GM18873 (cell line): Measurements from ENCODE around the gene SYCE3.

Experiments used
- ATAC-seq: cut with Tn5 transposase; IDR thresholded peaks from one replicate; pipeline ENCODE4 v1.9.1; 2021; ENCODE audit warnings: mild to moderate bottlenecking, moderate library complexity, moderate number of reproducible peaks; ENCODE audit not compliant: unreplicated experiment, low FRiP score

The SYCE3 gene

GRCh38 chr22:50600967-50601668, 38.4 kb upstream of the SYCE3 start:
- ATAC-seq, result no peak

GRCh38 chr22:50600538-50600937, 37.8 kb upstream of the SYCE3 start, which contains the start of gene MAPK8IP2:
Gene MAPK8IP2, plus strand, starts transcription at chr22:50600793. Its CDS starts 26 bp downstream, at chr22:50600819.
- ATAC-seq, result no peak

GRCh38 chr22:50599816-50600455, 37.2 kb upstream of the SYCE3 start:
- ATAC-seq, result no peak

- ATAC-seq, result no peak
Measured at GRCh38 chr22:50597097-50597496, 34.4 kb upstream of the SYCE3 start.

- ATAC-seq, result no peak
Measured at GRCh38 chr22:50595189-50595588, 32.5 kb upstream of the SYCE3 start.

GRCh38 chr22:50587407-50587806, 24.7 kb upstream of the SYCE3 start:
- ATAC-seq, result no peak

GRCh38 chr22:50586416-50586815, 23.7 kb upstream of the SYCE3 start:
- ATAC-seq, result no peak

- no peak for ATAC-seq
Measured at GRCh38 chr22:50585781-50586180, 23.1 kb upstream of the SYCE3 start.

- no peak for ATAC-seq
Measured at GRCh38 chr22:50585238-50585637, 22.5 kb upstream of the SYCE3 start.

GRCh38 chr22:50584106-50585096, 21.7 kb upstream of the SYCE3 start:
- ATAC-seq, result no peak

GRCh38 chr22:50583294-50583861, 20.7 kb upstream of the SYCE3 start:
- peak; percentile 16 for ATAC-seq

- peak; percentile 82 for ATAC-seq
Measured at GRCh38 chr22:50582493-50583293, 20.0 kb upstream of the SYCE3 start, which contains the start of gene CHKB. Gene CHKB, minus strand, starts transcription at chr22:50582849. Its CDS starts 68 bp downstream, at chr22:50582781.

- no peak for ATAC-seq
Measured at GRCh38 chr22:50581950-50582492, 19.3 kb upstream of the SYCE3 start.

GRCh38 chr22:50581031-50581949, 18.6 kb upstream of the SYCE3 start:
- no peak for ATAC-seq

- no peak for ATAC-seq
Measured at GRCh38 chr22:50579752-50580151, 17.0 kb upstream of the SYCE3 start.

- ATAC-seq, result no peak
Measured at GRCh38 chr22:50578776-50579310, 16.1 kb upstream of the SYCE3 start.

GRCh38 chr22:50577987-50578775, 15.5 kb upstream of the SYCE3 start, which contains the start of gene CPT1B:
Gene CPT1B, minus strand, starts transcription at chr22:50578427. Its CDS starts 512 bp downstream, at chr22:50577915.
- no peak for ATAC-seq
